ENCODE measurements around the gene LYRM4. TPM values are rescaled to one million over a fixed set of nuclear protein-coding genes. Genes with fewer than 3 reads are reported as not detected.
"Not testable (repeated sequence)": the region's sequence is repeated elsewhere in the genome, so short reads cannot be mapped to it uniquely, and the experiment has no call there.

The LYRM4 gene
- total RNA-seq, 1 donor from 2014 or later: 22.4 TPM

DNA sequence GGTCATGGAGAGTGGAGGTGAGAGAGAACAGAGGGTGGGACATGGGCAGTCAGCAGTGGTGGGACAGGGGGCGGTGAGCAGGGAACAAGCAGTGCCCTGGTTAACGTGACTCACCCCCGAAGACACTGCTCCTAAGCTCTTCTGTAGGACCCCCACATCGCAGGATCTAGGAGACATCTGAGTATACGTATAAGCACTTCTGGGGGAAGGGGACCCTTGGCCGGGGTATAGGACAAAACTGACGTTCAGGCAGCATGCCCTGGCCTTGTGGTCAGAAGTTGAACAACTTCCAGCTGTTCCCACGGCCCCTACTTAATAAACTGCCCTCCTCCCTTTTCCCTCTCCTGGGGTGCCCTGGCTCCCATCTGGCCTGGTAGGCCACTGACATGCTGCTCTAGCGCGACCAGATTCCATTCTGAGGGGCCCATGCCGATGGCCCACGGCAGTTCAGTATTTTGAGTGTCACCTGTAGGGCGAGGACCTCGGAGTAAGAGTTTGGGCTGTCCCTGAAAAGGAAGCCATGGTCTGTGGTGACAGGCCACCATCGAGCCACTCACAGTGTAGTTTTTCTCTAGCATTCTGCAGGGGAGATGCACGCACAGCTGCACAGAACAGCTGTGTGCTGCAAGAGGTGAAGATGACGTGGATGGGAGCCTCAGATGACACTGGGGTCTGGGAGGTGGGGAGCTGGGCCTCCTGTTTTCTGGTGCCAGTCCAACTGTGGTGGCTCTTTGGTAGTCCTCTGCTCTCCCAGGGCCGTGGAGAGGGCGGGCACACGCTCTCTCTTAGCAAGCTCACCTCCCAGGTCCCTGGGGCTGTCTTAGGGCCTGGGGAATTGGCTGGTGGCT lies 137.2 kb downstream of the LYRM4 start:
- no peaks in the 10 kb centered on the region for H3K4me1 ChIP-seq
- no peak for TF ChIP-seq CTCF (IDR thresholded peaks at IDR 0.05)
- intact Hi-C loops (cut with DNase I): no loop called here

GRCh38 chr6:5122504-5123112 lies 138.1 kb downstream of the LYRM4 start:
- intact Hi-C loops (cut with DNase I): no loop called here
- no peak for DNase-seq
- no peak for ATAC-seq

More for the DNA sequence above, 137.2 kb downstream of the LYRM4 start:
- Histone ChIP-seq H3K27ac (no peak overlapping the region), H3K9me3 (no peaks in the 10 kb centered on the region), H3K4me3 (no peak overlapping the region), H3K36me3 (no peaks in the 10 kb centered on the region), H3K27me3 (ENCODE audit: low read depth) (no peaks in the 10 kb centered on the region)
- no peak for ATAC-seq
- DNase-seq: no peak

DNA sequence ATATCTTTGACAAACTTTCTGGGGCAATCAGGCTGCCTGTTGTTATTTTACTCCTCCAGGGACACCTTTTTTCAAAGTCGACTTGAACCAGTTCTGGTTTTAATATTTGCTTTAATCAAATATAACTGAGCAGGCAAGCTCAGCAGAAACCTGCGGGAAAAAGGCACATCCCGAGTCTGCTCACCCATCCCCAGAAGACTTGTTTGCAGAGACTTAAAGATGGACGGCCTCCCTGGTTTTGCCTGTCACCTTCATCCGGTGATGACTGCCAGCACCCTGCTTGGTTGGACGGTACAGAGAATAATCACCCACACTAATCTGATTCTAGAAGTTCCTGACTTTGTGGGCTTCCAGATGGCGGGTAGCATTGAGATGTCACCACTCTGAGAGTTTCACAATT lies 138.8 kb downstream of the LYRM4 start:
- Histone ChIP-seq H3K36me3 (no peaks in the 10 kb centered on the region), H3K9me3 (no peaks in the 10 kb centered on the region), H3K4me1 (no peaks in the 10 kb centered on the region), H3K4me3 (no peak overlapping the region), H3K27me3 (ENCODE audit: low read depth) (no peaks in the 10 kb centered on the region), H3K27ac (no peak overlapping the region)
- DNase-seq (no peak), ATAC-seq (no peak)
- intact Hi-C loops (cut with DNase I): no loop called here
- TF ChIP-seq CTCF (IDR thresholded peaks at IDR 0.05): no peak

More at GRCh38 chr6:5122504-5123112, 138.1 kb downstream of the LYRM4 start:
- H3K9me3 ChIP-seq: no peaks in the 10 kb centered on the region
- TF ChIP-seq CTCF (IDR thresholded peaks at IDR 0.05): no peak
- no peaks in the 10 kb centered on the region for H3K27me3 ChIP-seq (ENCODE audit: low read depth)
- H3K27ac ChIP-seq: no peak overlapping the region
- no peaks in the 10 kb centered on the region for H3K36me3 ChIP-seq
- no peak overlapping the region for H3K4me3 ChIP-seq
- H3K4me1 ChIP-seq: no peaks in the 10 kb centered on the region

GRCh38 chr6:5121479-5121878 lies 139.3 kb downstream of the LYRM4 start:
- H3K27ac ChIP-seq: no peak overlapping the region
- no peak for TF ChIP-seq CTCF (IDR thresholded peaks at IDR 0.05)
- H3K4me1 ChIP-seq: no peaks in the 10 kb centered on the region
- H3K4me3 ChIP-seq: no peak overlapping the region
- H3K9me3 ChIP-seq: no peaks in the 10 kb centered on the region
- ATAC-seq: no peak
- DNase-seq: no peak
- no peaks in the 10 kb centered on the region for H3K36me3 ChIP-seq
- intact Hi-C loops (cut with DNase I): no loop called here
- no peaks in the 10 kb centered on the region for H3K27me3 ChIP-seq (ENCODE audit: low read depth)

DNA sequence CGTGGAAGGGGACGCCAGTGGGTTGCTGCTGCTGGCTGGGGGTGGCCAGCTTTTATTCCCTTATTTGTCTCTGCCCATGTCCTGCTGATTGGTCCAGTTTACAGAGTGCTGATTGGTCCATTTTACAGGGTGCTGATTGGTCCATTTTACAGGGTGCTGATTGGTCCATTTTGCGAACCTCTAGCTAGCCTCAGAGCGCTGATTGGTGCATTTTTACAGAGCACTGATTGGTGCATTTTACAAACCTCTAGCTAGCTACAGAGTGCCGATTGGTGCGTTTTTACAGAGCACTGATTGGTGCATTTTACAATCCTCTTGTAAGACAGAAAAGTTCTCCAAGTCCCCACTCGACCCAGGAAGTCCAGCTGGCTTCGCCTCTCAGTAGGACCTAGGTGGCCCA lies 140.2 kb downstream of the LYRM4 start:
- H3K27me3 ChIP-seq (ENCODE audit: low read depth); H3K4me3 ChIP-seq; H3K9me3 ChIP-seq; H3K36me3 ChIP-seq; intact Hi-C loops (cut with DNase I); DNase-seq; ATAC-seq; H3K27ac ChIP-seq; H3K4me1 ChIP-seq: not testable (repeated sequence)

- no peaks in the 10 kb centered on the region for H3K27me3 ChIP-seq (ENCODE audit: low read depth)
These were observed 140.7 kb downstream of the LYRM4 start for GRCh38 chr6:5120011-5120410.

More at GRCh38 chr6:5120011-5120410, 140.7 kb downstream of the LYRM4 start:
- H3K27ac ChIP-seq: no peak overlapping the region
- H3K4me3 ChIP-seq: no peak overlapping the region
- no peak for TF ChIP-seq CTCF (IDR thresholded peaks at IDR 0.05)
- DNase-seq: no peak
- intact Hi-C loops (cut with DNase I): no loop called here
- no peak for ATAC-seq
- no peaks in the 10 kb centered on the region for H3K9me3 ChIP-seq
- H3K36me3 ChIP-seq: no peaks in the 10 kb centered on the region
- H3K4me1 ChIP-seq: no peaks in the 10 kb centered on the region
